ENCODE data around the gene RBFOX1. TPM values are rescaled to one million over a fixed set of nuclear protein-coding genes. Genes with fewer than 3 reads are reported as not detected.

Gene RBFOX1
- polyA plus RNA-seq, 1 of the 3 experiments (the other 2 are of a cell fraction), result not detected

DNA sequence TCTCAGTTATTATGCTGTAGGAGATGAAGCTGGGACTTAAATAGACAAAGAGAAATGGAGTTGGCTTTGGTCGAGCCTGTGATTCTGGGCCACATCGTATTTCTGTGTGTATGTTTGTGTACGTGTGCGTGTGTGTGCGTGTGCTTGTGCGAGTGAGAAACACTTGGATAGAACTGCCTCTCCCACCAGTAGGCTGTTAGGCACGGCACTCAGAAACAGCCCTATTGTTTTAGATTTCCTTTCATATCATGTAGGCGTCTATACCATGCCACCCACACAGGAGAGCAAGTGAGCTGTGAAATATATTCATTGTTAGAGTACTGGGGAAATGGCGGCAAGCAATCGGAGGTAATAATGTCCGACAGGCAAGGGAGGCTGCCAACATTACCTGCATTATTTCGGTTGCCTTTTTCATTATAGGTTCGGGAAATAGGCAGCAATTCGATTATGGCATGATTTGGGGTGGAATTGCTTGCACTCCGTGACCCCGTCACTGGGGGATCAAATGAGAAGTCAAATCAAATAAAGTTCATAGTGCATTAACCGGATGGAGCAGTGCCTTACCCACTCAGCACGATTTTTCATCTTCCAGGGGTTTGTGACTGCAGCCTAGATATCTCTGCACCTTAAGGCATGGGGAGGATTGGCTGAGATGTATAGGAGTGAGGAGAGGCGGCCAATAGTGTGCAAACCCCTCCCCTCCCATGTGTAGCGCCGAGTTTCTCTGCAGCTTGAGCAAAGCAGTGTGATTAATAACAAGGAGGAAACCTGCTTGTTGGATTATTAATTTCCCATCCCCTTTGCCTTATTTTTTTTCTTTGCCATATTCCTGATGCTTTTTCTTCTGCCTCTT is 89.6 kb downstream of the RBFOX1 start:
- Histone ChIP-seq H4K20me1 (ENCODE audit: insufficient read depth) (no peaks in the 10 kb centered on the region), H2AFZ (ENCODE audit: low read depth) (no peak overlapping the region), H3K36me3 (replicated peaks in 1 of 2; ENCODE audit: control insufficient read depth in 1 of 2, insufficient read depth in 2 of 2, low read length in 1 of 2) (no peaks in the 10 kb centered on the region), H3K9me3 (no peaks in the 10 kb centered on the region), H3K9ac (no peak overlapping the region), H3K27me3 (ENCODE audit: insufficient read depth) (no peaks in the 10 kb centered on the region), H3K4me2 (no peak overlapping the region), H3K79me2 (ENCODE audit: insufficient read depth) (no peaks in the 10 kb centered on the region), H3K27ac (ENCODE audit: low read depth in 2 of 2, low read length in 1 of 2) (no peak overlapping the region), H3K4me3 (ENCODE audit: low read depth in 2 of 2, low read length in 1 of 2) (no peak overlapping the region), H3F3A (replicated peaks; ENCODE audit: insufficient read depth) (no peaks in the 10 kb centered on the region), H3K9me2 (no peaks in the 10 kb centered on the region), H3K4me1 (ENCODE audit: control insufficient read depth in 1 of 2, insufficient read depth in 2 of 2, low read depth in 1 of 2, low read length in 1 of 2) (no peaks in the 10 kb centered on the region)
- DNase-seq, result no peak
- WGBS (ENCODE audit: low lambda C conversion rate), result 37% methylated on average over 21 of the region's 21 CpGs
- ChIA-PET POLR2A (no interaction called here), CTCF (no interaction called here)
- TF ChIP-seq MXI1 (IDR thresholded peaks at IDR 0.05; ENCODE audit: low read depth, low read length) (no peak), ELF1 (IDR thresholded peaks at IDR 0.05) (no peak), SMC3 (IDR thresholded peaks at IDR 0.05; ENCODE audit: low read depth, low read length) (no peak), NRF1 (IDR thresholded peaks at IDR 0.05; ENCODE audit: low read depth, low read length) (no peak), RAD21 (IDR thresholded peaks at IDR 0.05; ENCODE audit: low read length) (no peak), EZH2phosphoT487 (IDR thresholded peaks at IDR 0.05; ENCODE audit: borderline replicate concordance, low read depth) (no peak), EP300 (IDR thresholded peaks at IDR 0.05; ENCODE audit: borderline replicate concordance in 1 of 2, low read depth in 1 of 2, low read length in 1 of 2) (no peak), NFIC (IDR thresholded peaks at IDR 0.05; ENCODE audit: borderline replicate concordance) (no peak)
- TF ChIP-seq, protein P1, sequence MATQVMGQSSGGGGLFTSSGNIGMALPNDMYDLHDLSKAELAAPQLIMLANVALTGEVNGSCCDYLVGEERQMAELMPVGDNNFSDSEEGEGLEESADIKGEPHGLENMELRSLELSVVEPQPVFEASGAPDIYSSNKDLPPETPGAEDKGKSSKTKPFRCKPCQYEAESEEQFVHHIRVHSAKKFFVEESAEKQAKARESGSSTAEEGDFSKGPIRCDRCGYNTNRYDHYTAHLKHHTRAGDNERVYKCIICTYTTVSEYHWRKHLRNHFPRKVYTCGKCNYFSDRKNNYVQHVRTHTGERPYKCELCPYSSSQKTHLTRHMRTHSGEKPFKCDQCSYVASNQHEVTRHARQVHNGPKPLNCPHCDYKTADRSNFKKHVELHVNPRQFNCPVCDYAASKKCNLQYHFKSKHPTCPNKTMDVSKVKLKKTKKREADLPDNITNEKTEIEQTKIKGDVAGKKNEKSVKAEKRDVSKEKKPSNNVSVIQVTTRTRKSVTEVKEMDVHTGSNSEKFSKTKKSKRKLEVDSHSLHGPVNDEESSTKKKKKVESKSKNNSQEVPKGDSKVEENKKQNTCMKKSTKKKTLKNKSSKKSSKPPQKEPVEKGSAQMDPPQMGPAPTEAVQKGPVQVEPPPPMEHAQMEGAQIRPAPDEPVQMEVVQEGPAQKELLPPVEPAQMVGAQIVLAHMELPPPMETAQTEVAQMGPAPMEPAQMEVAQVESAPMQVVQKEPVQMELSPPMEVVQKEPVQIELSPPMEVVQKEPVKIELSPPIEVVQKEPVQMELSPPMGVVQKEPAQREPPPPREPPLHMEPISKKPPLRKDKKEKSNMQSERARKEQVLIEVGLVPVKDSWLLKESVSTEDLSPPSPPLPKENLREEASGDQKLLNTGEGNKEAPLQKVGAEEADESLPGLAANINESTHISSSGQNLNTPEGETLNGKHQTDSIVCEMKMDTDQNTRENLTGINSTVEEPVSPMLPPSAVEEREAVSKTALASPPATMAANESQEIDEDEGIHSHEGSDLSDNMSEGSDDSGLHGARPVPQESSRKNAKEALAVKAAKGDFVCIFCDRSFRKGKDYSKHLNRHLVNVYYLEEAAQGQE (IDR thresholded peaks at IDR 0.05; ENCODE audit: low read depth, low read length), result no peak
- TF ChIP-seq, protein P2, sequence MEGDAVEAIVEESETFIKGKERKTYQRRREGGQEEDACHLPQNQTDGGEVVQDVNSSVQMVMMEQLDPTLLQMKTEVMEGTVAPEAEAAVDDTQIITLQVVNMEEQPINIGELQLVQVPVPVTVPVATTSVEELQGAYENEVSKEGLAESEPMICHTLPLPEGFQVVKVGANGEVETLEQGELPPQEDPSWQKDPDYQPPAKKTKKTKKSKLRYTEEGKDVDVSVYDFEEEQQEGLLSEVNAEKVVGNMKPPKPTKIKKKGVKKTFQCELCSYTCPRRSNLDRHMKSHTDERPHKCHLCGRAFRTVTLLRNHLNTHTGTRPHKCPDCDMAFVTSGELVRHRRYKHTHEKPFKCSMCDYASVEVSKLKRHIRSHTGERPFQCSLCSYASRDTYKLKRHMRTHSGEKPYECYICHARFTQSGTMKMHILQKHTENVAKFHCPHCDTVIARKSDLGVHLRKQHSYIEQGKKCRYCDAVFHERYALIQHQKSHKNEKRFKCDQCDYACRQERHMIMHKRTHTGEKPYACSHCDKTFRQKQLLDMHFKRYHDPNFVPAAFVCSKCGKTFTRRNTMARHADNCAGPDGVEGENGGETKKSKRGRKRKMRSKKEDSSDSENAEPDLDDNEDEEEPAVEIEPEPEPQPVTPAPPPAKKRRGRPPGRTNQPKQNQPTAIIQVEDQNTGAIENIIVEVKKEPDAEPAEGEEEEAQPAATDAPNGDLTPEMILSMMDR (IDR thresholded peaks at IDR 0.05), result no peak
- TF ChIP-seq, protein P3, sequence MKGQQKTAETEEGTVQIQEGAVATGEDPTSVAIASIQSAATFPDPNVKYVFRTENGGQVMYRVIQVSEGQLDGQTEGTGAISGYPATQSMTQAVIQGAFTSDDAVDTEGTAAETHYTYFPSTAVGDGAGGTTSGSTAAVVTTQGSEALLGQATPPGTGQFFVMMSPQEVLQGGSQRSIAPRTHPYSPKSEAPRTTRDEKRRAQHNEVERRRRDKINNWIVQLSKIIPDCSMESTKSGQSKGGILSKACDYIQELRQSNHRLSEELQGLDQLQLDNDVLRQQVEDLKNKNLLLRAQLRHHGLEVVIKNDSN (IDR thresholded peaks at IDR 0.05; ENCODE audit: borderline replicate concordance, low read depth), result no peak
- TF ChIP-seq, protein P4, sequence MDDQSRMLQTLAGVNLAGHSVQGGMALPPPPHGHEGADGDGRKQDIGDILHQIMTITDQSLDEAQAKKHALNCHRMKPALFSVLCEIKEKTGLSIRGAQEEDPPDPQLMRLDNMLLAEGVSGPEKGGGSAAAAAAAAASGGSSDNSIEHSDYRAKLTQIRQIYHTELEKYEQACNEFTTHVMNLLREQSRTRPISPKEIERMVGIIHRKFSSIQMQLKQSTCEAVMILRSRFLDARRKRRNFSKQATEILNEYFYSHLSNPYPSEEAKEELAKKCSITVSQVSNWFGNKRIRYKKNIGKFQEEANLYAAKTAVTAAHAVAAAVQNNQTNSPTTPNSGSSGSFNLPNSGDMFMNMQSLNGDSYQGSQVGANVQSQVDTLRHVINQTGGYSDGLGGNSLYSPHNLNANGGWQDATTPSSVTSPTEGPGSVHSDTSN (IDR thresholded peaks at IDR 0.05), result no peak
- TF ChIP-seq, protein P5, sequence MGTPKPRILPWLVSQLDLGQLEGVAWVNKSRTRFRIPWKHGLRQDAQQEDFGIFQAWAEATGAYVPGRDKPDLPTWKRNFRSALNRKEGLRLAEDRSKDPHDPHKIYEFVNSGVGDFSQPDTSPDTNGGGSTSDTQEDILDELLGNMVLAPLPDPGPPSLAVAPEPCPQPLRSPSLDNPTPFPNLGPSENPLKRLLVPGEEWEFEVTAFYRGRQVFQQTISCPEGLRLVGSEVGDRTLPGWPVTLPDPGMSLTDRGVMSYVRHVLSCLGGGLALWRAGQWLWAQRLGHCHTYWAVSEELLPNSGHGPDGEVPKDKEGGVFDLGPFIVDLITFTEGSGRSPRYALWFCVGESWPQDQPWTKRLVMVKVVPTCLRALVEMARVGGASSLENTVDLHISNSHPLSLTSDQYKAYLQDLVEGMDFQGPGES (IDR thresholded peaks at IDR 0.05; ENCODE audit: low read depth, low read length), result no peak

Data from SK-N-SH (cell line).